Gastrocnemius medialis (tissue), 4 donors: ENCODE results near the gene INPP5D.

Experiments
- POLR2A ChIP-seq, 2 donors: fragments of 450-650 bp; IDR thresholded peaks; one replicate each; pipeline ENCODE4 v1.6.1; 2017; ENCODE audit warnings: antibody characterized with exemption in 2 of 2, mild to moderate bottlenecking in 2 of 2, moderate library complexity in 2 of 2
- TF ChIP-seq, protein P1 (sequence below), 5 experiments: fragments of 450-650 bp in 3 of 5; fragments of 200-600 bp in 2 of 5; sonication (generic) in 2 of 5; IDR thresholded peaks in 4 of 5; conservative IDR thresholded peaks in 1 of 5; 1 replicate in 4 of 5; 2 replicates in 1 of 5; pipeline ENCODE4 v1.5.1; 2016 to 2019; ENCODE audit warnings: antibody characterized with exemption in 5 of 5, mild to moderate bottlenecking in 3 of 5, moderate library complexity in 3 of 5

DNA sequence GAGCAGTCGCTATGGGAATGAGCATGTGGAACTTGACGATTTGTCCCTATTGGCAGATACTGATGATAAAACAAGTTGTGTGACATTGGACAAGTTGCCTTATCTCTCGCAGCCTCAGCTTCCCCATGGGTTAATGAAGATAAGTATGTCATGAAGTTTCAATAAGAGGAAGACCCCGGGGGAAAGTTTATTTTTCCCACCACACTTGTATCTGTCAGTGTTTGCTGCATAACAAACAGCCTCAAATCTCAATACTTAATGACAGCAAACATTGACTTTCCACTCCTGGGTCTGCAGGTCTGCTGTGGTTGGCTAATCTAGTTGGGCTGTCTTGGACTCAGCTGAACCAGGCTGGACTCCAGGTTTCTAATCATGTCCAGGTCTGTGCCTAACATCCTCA is 45.8 kb downstream of the INPP5D start:
- TF ChIP-seq, protein P1, sequence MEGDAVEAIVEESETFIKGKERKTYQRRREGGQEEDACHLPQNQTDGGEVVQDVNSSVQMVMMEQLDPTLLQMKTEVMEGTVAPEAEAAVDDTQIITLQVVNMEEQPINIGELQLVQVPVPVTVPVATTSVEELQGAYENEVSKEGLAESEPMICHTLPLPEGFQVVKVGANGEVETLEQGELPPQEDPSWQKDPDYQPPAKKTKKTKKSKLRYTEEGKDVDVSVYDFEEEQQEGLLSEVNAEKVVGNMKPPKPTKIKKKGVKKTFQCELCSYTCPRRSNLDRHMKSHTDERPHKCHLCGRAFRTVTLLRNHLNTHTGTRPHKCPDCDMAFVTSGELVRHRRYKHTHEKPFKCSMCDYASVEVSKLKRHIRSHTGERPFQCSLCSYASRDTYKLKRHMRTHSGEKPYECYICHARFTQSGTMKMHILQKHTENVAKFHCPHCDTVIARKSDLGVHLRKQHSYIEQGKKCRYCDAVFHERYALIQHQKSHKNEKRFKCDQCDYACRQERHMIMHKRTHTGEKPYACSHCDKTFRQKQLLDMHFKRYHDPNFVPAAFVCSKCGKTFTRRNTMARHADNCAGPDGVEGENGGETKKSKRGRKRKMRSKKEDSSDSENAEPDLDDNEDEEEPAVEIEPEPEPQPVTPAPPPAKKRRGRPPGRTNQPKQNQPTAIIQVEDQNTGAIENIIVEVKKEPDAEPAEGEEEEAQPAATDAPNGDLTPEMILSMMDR (IDR thresholded peaks at IDR 0.05 in 4 of 5, conservative IDR thresholded peaks at IDR 0.05 in 1 of 5), result no peak
- TF ChIP-seq POLR2A (IDR thresholded peaks at IDR 0.05), result no peak
